Mucosa of stomach (tissue), 1 donor: ENCODE measurements around the gene RHOV.

ENCODE experiments used
- H3K27me3 ChIP-seq: one replicate; pipeline ENCODE4 v1.7.0; 2013; ENCODE audit warnings: mild to moderate bottlenecking, low read length; ENCODE audit not compliant: control insufficient read depth, insufficient read depth
- H3K36me3 ChIP-seq: one replicate; pipeline ENCODE4 v1.7.0; 2013; ENCODE audit warnings: low read length; ENCODE audit not compliant: control insufficient read depth, insufficient read depth
- H3K4me1 ChIP-seq: one replicate; pipeline ENCODE4 v1.7.0; 2013; ENCODE audit warnings: mild to moderate bottlenecking, low read length; ENCODE audit not compliant: control insufficient read depth, insufficient read depth
- H3K4me3 ChIP-seq: one replicate; pipeline ENCODE4 v1.7.0; 2013; ENCODE audit warnings: low read length
- H3K9ac ChIP-seq: one replicate; pipeline ENCODE4 v1.7.0; 2013; ENCODE audit warnings: mild to moderate bottlenecking, low read length, moderate library complexity
- H3K9me3 ChIP-seq: one replicate; pipeline ENCODE4 v1.7.0; 2013; ENCODE audit warnings: mild to moderate bottlenecking, low read length, moderate library complexity; ENCODE audit not compliant: control insufficient read depth
- donor health status: Pancreatic carcinoma.

The RHOV gene, protein sequence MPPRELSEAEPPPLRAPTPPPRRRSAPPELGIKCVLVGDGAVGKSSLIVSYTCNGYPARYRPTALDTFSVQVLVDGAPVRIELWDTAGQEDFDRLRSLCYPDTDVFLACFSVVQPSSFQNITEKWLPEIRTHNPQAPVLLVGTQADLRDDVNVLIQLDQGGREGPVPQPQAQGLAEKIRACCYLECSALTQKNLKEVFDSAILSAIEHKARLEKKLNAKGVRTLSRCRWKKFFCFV

GRCh38 chr15:40873694-40874561 is at the start of gene RHOV:
Gene RHOV (minus strand): TSS chr15:40874234. CDS start chr15:40874139, 95 bp downstream.
- Histone ChIP-seq H3K4me3 (peak within 1 kb of the TSS; percentile 46), H3K36me3 (no peaks in the 10 kb centered on the region), H3K4me1 (peaks cover 39% of the 10 kb centered on the region), H3K9me3 (no peaks in the 10 kb centered on the region), H3K9ac (peak within 1 kb of the TSS; percentile 61), H3K27me3 (peaks cover 6% of the 10 kb centered on the region)

DNA sequence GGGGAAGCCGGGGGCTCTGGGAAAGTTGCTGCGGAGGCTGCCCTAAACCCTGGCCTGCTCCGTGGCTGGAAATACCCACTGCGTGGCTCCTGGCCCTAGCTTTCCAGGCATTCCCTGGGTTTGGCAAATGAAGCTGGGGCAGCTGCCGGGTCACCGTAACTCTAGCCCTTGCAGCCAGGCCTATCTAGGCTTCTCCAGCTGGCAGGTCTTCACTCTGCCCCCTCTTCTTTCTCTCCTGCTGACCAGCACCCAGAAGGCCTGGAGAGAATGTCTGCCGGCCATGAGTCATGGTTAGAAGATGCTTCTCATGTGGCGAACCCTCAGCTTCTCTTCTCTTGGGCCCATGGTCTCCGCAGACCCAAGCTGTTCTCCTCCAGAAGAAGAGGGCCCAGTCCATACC is 49.5 kb upstream of the RHOV start:
- Histone ChIP-seq H3K9ac (no peak overlapping the region), H3K4me1 (peaks cover 37% of the 10 kb centered on the region), H3K36me3 (no peaks in the 10 kb centered on the region), H3K4me3 (no peak overlapping the region), H3K9me3 (no peaks in the 10 kb centered on the region), H3K27me3 (peaks cover 43% of the 10 kb centered on the region)

- H3K36me3 ChIP-seq: no peaks in the 10 kb centered on the region
- peaks cover 33% of the 10 kb centered on the region for H3K27me3 ChIP-seq
- peaks cover 29% of the 10 kb centered on the region for H3K4me1 ChIP-seq
- H3K9ac ChIP-seq: no peak overlapping the region
- H3K9me3 ChIP-seq: no peaks in the 10 kb centered on the region
- no peak overlapping the region for H3K4me3 ChIP-seq
These were observed 48.6 kb upstream of the RHOV start for GRCh38 chr15:40922608-40923005.

GRCh38 chr15:40921949-40922607 is 48.0 kb upstream of the RHOV start:
- H3K4me3 ChIP-seq: no peak overlapping the region
- no peaks in the 10 kb centered on the region for H3K36me3 ChIP-seq
- no peak overlapping the region for H3K9ac ChIP-seq
- peaks cover 24% of the 10 kb centered on the region for H3K4me1 ChIP-seq
- peaks cover 28% of the 10 kb centered on the region for H3K27me3 ChIP-seq
- H3K9me3 ChIP-seq: no peaks in the 10 kb centered on the region

DNA sequence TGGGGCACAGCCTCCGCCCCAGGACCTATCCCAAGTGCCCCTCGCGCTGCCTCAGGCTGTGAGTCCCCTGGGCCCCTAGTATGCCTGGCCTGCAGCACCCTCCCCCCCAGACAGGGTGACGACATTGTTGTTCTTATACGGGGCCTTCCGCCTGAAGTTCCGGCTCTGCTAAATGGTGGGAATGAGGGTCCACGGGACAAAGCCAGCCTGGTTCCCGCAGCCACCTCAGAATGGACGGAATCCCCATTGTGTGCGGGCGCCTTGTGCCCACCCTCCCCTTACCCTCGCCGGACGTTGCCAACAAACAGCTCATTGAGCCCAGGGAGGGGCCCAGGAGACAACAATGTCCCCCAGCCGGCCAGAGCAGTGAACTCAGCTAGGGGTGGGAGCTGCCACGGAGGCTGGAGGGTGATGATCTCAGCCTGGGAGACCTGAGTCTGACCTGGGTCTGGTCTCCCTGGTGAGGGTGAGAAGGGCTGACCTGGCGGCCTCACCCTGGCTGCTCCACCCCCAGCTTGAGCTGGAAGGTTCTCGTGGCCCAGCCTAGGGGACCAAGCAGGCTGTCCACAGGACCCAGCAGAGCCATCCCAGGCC is 44.9 kb upstream of the RHOV start:
- Histone ChIP-seq H3K4me3 (no peak overlapping the region), H3K4me1 (peaks cover 6% of the 10 kb centered on the region), H3K9me3 (no peaks in the 10 kb centered on the region), H3K27me3 (no peaks in the 10 kb centered on the region), H3K9ac (no peak overlapping the region), H3K36me3 (no peaks in the 10 kb centered on the region)

DNA sequence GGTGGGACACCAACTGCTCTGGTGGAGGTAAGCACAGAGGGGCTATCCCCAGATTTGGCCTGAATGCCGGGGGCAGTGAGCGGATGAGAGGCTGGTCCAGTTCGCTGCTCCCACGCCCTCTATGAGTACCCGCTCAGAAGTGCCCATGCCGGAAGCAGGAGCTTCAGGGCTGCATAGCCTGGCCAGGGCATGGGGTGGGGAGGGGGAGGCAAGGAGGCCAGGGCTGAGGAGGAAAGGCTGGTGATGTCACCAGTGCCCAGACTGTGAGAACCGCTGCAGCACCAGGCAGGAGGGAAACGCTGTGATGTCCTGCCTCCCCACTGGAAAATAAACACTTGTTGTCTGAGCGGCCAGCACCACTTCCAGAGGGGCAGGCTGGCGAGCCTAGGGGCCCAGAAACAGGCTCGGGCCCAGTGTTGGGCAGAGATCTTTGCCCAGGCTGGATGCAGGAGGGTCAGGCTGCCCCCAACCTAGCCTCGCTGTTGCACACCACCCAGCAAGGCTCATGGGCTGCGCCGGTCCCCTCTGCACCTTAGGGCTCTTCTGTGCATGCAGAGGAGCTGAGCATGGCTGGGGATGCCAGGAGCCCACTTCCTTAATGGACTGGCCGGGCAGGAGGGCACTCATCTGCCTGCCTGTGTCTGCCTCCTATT is 44.2 kb upstream of the RHOV start:
- H3K36me3 ChIP-seq: no peaks in the 10 kb centered on the region
- H3K9ac ChIP-seq: no peak overlapping the region
- no peak overlapping the region for H3K4me3 ChIP-seq

DNA sequence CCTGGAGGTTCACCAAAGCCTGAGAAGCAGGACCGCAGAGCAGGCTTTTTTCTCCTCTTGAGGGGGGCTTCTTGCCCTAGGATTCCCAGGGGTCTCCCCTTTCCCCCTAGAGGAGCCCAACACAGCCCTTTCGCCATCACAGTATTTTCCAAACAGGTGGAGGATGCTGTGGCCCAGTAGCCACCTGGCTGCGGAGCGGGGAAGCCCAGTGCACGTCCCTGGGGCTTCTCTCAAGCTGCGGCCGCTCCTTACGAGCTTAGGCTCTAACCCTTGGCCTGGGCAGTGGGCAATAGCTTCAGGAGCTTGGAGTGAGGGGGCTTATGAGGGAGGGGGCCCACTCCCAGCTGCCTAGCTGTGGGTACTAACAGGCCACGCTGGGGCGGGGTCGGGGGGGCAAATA is 43.6 kb upstream of the RHOV start:
- no peaks in the 10 kb centered on the region for H3K9me3 ChIP-seq
- no peaks in the 10 kb centered on the region for H3K36me3 ChIP-seq
- H3K4me1 ChIP-seq: peaks cover 2% of the 10 kb centered on the region
- H3K27me3 ChIP-seq: no peaks in the 10 kb centered on the region
- H3K9ac ChIP-seq: no peak overlapping the region
- H3K4me3 ChIP-seq: no peak overlapping the region

More for the DNA sequence above, 44.2 kb upstream of the RHOV start:
- Histone ChIP-seq H3K27me3 (no peaks in the 10 kb centered on the region), H3K4me1 (peaks cover 6% of the 10 kb centered on the region), H3K9me3 (no peaks in the 10 kb centered on the region)

- Histone ChIP-seq H3K9ac (no peak overlapping the region), H3K36me3 (no peaks in the 10 kb centered on the region), H3K4me1 (no peaks in the 10 kb centered on the region), H3K4me3 (no peak overlapping the region), H3K9me3 (no peaks in the 10 kb centered on the region), H3K27me3 (no peaks in the 10 kb centered on the region)
These were observed 41.6 kb upstream of the RHOV start for GRCh38 chr15:40915679-40916078.

DNA sequence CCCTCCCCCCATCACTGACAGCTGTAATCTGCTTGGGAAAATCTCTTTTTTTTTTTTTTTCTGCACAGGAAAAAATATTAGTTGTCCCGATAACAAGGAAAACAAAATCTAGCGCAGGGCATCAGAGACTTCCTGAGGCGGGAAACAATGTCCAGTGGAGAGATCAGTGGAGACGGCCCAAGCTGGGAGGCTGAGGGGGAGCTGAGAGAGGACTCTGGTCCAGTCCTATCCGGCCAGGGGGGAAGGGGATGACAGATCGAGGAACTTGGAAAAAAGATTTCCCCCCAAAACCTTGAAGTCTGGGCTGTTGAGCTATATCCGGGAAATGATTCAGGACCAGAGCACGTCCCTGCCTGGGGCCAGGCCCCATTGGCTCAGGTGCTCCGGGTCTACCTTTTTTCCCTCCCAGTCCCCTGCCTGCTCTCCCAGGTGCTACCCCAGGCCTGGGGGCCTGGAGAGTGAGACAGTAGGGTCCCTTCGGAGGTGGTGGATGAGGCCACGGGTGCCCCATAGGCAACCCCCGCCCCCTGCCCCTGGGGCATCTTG is 41.2 kb upstream of the RHOV start:
- H3K9me3 ChIP-seq: no peaks in the 10 kb centered on the region
- no peaks in the 10 kb centered on the region for H3K36me3 ChIP-seq
- no peak overlapping the region for H3K9ac ChIP-seq
- H3K27me3 ChIP-seq: no peaks in the 10 kb centered on the region
- no peaks in the 10 kb centered on the region for H3K4me1 ChIP-seq
- no peak overlapping the region for H3K4me3 ChIP-seq

- Histone ChIP-seq H3K27me3 (no peaks in the 10 kb centered on the region), H3K9ac (no peak overlapping the region), H3K4me1 (no peaks in the 10 kb centered on the region), H3K9me3 (no peaks in the 10 kb centered on the region), H3K4me3 (no peak overlapping the region), H3K36me3 (no peaks in the 10 kb centered on the region)
These were observed 40.5 kb upstream of the RHOV start for GRCh38 chr15:40914486-40914885.

DNA sequence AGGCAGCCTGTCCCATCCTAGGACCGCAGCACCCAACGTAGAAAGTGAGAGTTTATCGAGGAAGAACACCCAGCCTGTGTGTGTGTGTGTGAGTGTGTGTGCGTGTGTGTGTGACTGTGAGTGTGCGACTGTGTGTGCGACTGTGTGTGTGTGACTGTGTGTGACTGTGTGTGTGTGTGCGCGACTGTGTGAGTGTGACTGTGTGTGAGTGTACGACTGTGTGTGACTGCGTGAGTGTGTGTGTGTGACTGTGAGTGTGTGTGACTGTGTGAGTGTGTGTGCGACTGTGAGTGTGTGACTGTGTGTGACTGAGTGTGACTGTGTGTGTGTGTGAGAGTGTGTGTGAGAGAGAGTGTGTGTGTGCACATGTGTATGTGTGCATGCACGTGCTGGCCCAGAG is 40.0 kb upstream of the RHOV start:
- Histone ChIP-seq H3K4me3 (no peak overlapping the region), H3K9me3 (no peaks in the 10 kb centered on the region), H3K27me3 (no peaks in the 10 kb centered on the region), H3K9ac (no peak overlapping the region), H3K36me3 (no peaks in the 10 kb centered on the region), H3K4me1 (no peaks in the 10 kb centered on the region)
